DOHH2 (cell line): Measurements from ENCODE around the gene PXN.

ENCODE experiments used
- EZH2phosphoT487 ChIP-seq: fragments of 200-600 bp; sonication (generic); IDR thresholded peaks from 2 replicates; pipeline ENCODE4 v1.6.1; 2017; ENCODE audit warnings: borderline replicate concordance, mild to moderate bottlenecking, antibody characterized with exemption, low read length, moderate library complexity, mixed read lengths
- TF ChIP-seq, protein P1 (sequence below): fragments of 200-600 bp; sonication (generic); IDR thresholded peaks from one replicate; pipeline ENCODE4 v1.5.1; 2014; ENCODE audit warnings: antibody characterized with exemption, mild to moderate bottlenecking, low read depth, low read length; ENCODE audit not compliant: poor library complexity, severe bottlenecking

DNA sequence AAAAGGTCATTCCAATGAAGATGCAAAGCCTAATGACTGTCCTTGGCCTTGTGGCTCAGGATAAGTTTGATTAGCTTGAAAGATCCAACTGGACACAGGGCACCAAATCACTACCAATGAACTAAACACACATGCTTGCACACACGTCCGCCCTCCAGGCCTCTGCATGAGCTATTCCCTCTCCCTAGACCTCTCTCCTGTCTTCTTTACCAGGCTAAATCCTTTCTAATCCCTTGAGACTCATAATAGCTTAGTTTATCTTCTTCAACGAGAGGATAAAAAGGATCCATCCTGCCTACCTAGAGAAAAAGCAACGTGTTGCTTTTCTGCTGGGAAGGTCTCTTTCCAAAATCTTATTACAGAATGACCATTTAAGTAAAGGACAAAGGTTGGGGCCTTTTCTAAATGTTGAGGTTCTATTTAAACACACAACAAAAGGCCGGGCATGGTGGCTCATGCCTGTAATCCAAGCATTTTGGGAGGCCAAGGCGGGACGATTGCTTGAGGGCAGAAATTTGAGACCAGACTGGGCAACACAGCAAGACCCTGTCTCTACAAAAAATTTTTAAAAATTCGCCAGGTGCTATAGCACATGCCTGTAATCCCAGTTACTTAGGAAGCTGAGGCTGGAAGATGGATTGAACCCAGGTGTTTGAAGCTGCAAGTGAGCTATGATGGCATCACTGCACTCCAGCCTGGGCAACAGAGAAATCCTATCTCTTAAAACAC is 22.4 kb downstream of the PXN start:
- TF ChIP-seq, protein P1, sequence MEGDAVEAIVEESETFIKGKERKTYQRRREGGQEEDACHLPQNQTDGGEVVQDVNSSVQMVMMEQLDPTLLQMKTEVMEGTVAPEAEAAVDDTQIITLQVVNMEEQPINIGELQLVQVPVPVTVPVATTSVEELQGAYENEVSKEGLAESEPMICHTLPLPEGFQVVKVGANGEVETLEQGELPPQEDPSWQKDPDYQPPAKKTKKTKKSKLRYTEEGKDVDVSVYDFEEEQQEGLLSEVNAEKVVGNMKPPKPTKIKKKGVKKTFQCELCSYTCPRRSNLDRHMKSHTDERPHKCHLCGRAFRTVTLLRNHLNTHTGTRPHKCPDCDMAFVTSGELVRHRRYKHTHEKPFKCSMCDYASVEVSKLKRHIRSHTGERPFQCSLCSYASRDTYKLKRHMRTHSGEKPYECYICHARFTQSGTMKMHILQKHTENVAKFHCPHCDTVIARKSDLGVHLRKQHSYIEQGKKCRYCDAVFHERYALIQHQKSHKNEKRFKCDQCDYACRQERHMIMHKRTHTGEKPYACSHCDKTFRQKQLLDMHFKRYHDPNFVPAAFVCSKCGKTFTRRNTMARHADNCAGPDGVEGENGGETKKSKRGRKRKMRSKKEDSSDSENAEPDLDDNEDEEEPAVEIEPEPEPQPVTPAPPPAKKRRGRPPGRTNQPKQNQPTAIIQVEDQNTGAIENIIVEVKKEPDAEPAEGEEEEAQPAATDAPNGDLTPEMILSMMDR = no peak
- TF ChIP-seq EZH2phosphoT487 = no peak
